Measurements from ENCODE around the gene CNOT11.
"Not testable (repeated sequence)": the region's sequence is repeated elsewhere in the genome, so short reads cannot be mapped to it uniquely, and the experiment has no call there.

CNOT11 gene

DNA sequence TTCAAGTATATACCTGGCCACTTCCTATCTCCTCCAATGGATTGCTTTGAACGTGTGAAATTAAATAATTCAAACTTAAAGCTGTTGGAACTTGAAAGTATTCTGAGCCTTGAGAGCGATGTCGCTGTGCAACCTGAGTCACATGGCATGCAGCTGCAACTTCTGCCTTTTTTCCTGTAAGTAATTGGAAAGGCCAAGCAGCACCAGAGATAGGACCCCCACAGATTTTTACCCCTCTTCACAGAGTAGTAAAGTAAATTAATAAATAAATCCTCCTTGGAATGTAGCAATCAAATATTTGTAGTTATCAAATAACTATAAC, 59.0 kb downstream of the CNOT11 start:
- DNase-seq: no peak

DNA sequence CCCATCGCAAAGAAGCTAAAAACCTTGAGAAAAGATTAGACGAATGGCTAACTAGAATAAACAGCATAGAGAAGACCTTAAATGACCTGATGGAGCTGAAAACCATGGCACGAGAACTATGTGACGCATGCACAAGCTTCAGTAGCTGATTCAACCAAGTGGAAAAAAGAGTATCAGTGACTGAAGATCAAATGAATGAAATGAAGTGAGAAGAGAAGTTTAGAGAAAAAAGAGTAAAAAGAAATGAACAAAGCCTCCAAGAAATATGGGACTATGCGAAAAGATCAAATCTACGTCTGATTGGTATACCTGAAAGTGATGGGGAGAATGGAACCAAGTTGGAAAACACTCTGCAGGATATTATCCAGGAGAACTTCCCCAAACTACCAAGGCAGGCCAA, 63.9 kb downstream of the CNOT11 start:
- not testable (repeated sequence) for DNase-seq
